Measurements from ENCODE around the gene GAS7.
"Not testable (repeated sequence)": the region's sequence is repeated elsewhere in the genome, so short reads cannot be mapped to it uniquely, and the experiment has no call there.

Gene GAS7

DNA sequence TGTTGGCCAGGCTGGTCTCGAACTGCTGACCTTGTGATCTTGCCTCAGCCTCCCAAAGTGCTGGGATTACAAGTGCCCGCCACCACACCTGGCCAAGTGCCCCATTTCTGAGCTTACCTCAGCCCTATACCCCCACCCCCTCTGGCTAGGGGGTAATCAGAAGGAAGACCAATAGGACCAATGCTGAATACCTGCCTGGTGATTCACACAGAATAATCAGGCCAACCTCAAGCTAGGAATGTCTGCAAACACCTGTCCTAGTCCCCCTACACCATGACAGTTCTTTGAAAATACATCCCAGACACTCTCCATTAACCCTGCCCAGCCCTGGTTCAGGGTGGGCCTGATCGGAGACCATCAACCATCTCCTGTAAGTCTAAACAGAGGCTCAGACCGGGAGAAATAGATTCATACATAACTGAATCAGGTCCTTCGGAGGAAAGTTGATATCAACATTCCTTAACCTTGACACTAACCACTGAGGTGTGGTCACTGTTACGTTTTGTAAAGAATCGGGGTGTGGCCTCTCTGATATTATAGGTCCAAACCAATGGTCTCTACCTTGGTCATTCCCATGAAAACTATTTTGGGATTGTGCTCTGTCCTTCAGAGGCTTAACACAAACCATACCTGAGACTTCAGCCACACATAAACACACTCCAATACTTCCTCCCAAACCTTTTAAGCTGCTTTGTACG is 130.8 kb downstream of the GAS7 start:
- no peak for DNase-seq

DNA sequence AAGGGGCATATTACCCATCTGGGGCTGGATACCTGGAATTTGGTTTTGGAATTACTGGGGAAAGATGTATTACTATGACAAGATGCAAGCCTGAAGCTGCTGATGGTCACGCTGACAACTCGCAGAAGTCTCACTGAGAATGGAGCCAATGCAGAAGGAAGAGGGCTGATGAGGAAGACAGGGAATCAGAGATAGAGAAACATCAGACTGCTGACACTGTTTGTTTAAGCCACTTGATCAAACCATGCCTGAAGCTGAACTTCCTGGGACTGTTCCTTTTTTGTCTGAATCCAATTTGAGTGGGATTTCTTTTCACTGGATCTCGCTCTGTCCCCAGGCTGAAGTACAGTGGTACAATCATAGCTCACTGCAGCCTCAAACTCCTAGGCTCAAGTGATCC is 133.9 kb downstream of the GAS7 start:
- no peak for DNase-seq

DNA sequence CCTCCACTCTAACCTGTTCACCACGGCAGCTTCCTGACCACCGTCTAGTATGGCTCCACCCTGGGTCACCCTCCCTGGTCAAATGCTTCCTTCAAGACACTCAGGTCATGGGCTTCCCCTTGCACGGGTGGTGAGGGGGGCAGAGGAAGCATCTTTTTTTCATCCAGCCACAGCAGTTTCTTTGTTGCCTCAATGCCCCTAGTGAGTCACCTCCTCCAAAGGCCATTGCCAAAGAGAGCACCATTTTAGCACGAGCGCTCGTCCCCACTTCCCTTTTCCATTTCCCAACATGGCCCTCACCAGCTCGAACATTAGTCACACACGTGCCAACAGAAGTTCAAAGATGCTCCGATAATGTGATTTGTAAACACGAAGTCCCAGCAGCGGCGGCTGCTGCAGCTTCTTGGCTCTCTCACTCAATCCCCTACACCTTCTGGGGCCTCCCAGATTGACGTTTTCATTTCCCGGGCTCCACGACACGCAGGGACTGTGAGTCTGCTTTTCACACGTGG is 134.6 kb downstream of the GAS7 start:
- no peak for DNase-seq

DNA sequence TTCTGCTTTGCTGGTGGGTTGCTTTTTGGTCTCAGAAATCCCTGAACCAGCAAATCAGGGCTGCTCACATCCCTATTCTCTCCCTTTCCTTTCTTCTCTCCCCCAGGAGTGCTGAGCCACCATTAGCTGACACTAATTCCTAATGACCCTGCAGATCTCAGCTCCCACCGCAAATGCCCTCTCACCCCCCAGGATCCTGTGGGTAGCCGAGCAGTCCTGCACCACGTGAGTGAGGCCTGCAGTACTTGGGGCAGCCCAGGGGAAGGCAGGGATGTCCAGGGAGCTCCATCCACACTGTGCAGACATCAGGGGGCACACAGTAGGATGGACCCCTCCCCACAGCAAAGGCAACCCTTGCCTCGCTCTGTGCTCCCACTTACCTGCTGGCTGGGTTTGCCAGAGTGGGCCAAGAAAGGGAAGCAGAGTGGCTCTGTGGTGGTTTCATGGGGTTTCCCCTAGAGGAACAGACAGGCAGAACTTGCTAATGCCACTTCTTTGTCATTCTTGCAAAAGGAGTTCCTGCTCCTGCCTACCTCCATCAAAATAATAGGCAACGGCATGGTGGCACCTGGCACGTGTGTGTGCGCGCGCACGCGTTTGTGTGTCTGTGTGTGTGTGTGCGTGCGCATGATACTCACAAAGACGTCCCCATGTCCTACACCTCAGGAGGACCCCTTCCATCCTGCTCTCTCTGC is 135.6 kb downstream of the GAS7 start:
- no peak for DNase-seq

DNA sequence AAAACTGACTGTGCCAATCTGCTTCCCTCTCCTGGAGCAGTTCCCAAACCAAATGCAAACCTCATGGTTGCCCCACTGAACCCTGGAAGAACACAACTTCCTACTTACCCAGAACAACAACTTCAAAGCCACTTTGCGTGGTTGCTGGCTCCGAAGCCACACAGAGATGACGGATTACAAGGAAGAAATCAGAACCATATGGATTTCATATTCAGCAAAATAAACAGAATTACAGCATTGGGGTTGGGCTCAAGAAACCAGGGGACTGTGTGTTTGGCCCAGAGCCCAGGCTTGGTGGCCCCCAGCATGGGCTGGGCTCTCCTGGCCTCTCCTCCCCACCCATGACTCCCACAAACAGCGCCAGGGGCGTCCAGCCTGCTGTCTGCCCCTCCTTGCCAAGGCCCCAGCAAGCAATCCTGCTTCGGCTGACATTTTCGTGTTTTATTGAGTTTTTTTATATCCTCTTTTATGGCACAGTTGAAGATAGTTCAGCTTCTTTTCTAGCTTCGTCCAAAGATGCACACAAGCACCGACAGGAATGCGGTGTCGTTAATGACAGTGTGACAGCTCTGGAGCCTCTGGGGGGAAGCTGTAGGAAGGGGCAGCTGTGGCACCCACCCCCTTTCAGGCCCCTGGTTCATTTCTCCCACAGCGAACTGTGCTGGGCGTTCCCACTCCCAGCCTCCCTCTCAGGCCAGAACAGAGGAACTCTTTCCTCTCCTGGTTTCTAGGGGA is 137.1 kb downstream of the GAS7 start:
- no peak for DNase-seq

DNA sequence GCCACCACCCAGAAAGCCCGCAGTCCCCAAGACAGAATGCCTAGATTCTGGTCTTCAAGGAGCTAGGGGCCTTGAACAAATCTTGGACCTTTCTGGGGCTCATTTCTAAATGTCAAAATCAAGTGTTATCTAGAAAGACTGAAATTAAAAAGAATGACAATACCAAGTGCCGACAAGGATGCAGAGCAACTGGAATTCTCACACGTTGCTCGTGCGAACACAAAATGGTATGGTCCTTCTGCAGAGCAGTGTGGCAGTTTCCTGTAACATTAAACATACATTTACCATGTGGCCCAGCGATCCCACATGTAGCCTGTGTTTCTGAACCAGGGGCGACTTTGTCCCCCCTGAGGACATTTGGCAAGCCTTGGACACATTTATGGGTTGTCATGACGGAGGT is 137.9 kb downstream of the GAS7 start:
- DNase-seq: no peak

DNA sequence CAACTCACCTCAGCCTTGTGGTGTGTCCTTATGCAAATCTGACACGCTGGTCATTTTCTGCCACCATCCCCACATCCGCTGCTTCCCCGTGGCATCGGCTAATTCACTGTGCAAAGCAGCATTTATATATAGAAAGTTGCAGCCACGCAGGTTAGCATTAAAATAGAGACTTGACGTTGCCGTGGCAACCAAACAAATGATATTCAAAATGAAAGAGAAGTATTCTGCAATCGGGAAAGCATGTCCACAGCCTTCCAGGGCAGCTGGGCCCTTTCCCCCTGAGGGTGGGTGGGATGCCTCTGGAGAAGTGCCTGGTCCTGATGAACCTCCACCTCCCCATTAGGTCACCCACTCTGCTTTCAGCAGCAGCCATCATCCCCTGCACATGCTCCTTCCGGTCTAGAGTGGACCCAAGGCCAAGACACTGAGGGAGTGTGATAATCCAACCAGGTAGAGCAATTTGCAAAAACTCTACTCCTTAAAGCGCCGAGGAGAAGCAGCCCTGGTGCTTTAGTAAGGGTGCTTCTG is 138.7 kb downstream of the GAS7 start:
- DNase-seq: no peak

DNA sequence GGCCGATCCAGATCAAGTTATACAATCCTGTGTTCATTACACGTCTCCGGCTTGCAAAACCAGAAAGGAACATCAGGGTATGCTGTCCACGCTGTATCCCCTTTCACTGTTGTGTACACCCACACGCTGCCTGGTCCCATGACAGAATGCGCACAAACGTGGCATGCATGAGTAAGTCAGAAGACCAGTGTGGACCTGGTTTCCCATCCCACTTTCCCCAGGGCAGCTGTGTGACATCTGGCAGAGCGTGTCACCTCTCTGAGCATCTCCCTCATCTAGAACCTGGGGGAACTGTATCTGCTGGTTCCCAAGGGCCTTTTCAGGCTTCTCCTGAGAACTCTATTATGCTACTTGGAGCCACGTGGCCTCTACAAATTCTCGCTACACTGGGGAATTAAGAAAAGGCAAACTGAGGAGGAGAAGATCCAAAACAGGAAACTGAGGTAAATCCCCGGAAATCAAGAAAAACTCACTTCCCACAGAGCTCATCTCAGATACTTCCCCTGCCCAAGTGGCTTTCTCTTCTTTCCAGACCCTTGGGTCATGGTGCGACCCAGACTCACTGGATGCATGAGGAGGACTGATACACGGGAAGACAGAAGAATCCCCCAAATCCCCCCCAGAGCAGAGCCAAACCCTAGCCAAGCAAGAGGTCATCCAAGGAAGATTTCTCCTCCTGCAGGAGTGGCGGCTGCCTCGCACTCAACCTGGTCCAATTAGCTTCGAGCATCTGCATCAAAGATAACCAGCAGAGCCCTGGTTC is 139.3 kb downstream of the GAS7 start:
- no peak for DNase-seq

DNA sequence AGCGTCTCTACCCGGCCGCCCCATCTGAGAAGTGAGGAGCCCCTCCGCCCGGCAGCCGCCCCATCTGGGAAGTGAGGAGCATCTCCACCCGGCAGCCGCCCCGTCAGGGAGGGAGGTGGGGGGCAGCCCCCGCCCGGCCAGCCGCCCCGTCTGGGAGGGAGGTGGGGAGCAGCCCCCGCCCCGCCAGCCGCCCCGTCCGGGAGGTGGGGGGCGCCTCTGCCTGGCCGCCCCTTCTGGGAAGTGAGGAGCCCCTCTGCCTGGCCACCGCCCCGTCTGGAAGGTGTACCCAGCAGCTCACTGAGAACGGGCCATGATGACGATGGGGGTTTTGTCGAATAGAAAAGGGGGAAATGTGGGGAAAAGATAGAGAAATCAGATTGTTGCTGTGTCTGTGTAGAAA is 140.9 kb downstream of the GAS7 start:
- not testable (repeated sequence) for DNase-seq

DNA sequence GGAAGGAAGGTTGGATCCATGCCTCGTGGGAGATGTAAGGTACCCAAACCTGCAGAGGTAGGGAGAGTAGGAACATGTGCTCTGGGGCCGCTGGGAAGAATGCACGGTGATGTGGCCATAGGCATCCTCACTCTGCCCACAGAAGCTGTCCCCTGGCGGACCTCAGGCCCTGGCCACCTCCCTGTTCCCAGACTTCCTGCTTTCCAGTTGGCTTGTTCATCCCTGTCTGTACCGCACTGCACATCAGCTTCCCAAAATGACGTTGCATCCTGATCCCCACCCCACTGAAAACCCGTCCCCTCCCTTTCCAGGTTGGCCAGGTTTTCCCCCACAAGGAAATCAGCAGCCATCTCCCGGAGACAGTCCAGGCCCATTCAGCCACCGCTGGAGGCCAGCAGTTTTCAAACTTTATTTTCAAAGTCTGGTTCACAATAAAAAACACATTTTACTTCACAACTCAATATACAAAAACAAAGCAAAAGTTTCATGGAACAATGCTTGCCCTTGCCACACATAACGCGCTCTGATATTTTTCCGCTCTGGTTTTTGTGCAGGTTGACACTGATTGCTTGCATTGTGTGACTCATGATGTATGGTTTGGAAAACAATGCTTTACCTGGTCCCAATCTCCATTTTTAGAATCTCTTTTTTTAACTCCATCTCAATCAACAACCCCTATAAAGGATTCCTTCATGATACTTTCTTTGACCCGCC is 143.0 kb downstream of the GAS7 start:
- no peak for DNase-seq

DNA sequence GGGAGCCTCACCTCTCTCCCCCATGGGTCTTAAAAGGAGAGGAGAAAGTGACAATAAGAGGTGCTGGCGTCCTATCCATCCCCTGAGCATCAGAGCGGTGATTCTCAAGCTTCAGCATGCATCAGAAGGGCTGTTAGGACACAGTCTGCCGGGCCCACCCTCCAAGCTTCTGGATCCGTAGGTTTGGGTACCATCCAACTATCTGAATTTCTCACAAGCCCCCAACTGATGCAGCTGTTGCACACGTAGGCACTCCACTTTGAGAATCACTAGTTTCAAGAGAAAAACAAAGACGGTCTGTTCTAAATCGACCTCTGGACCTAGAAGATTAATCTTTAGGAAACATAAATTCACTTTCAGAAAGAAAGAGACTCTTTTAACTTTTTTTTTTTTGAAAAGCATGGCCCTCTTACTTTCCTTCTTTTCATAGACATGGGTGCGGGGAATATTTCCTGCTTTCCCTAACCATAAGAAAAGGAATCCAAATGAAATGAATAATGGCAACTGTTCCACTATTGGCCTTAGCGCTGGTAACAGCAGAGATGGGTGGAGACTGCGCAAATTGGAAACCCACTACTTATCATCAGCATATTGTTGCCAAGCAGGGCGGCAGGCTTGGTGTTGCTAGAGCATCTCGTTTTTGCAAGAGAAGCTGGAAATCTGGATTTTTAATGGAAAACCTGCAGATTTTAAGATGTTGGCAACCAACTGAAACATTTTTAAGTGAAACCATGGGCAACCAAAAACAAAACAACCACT is 144.4 kb downstream of the GAS7 start:
- no peak for DNase-seq

DNA sequence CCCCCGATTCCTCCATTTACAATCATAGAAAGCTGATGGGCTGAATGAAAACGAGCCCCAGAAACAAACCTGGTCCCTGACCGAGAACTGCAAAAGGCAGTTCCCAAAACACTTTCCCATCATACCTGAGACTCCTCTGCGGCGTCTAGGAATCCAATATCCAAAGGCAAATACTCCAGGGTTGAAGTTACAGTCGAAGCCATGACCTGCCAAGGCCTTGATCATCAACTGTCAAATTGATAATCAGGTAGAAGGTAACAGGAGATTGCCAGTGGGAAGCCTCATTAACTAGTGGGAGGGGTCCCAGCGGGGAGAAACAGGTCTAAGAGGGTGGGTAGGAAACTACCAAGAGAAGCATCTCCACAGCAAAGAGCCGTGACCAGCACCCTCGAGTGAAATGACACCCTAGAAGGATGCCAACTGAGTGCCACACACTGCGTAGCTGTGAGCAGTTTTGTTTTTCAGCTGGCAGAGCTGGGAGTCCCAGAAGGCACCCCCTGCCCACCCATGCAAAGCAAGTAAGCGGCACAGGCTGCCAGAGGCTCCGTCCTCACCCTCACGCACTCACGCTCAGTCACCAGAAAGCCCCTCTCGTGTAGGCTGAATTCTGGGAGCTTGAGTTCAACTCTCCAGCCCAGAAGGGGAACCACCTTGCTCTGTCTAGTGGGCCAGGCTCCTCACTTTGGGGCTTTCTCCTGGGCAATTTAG is 146.1 kb downstream of the GAS7 start:
- no peak for DNase-seq

DNA sequence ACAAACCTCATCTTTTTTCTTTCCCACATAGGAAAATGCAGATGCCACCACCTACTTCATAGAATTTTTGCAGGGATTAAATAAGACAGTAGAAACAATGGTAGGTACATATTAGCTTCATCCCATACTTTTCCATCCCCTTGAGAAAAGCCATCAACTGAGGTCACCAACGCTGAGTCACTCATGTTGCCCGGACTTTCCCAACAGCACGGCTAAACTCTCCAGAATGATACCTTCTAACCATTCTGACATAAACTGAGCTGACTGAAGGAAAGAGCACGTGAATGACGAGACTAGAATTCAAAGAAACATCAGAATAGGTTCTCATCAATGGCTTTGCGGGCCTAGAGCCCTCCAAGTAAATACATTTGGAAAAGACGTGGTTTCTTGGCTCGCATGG is 147.3 kb downstream of the GAS7 start:
- no peak for DNase-seq

DNA sequence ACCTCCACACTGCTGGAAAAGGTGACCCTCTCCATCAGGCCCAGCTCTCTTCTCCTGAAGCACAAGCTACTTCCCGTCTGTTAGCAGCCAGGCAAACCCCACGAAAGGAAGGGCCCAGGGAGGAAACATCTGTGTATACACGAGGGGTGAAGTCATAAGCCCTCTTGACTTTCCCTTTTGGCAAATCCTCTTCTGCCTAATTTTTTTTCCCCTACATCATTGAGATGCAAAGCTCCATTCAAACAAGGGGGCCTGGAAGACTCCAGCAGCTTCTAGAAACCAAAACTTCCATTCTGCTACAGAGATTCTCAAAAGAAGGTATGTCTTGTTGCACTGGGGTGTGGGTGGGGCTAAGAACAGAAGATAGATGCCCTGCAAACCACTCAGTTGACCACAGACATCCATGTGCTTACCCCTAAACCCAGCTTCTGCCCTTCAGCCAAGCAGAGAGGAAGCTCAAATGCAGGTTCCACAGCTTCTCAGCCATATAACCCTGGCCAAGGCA is 147.8 kb downstream of the GAS7 start:
- DNase-seq: no peak

DNA sequence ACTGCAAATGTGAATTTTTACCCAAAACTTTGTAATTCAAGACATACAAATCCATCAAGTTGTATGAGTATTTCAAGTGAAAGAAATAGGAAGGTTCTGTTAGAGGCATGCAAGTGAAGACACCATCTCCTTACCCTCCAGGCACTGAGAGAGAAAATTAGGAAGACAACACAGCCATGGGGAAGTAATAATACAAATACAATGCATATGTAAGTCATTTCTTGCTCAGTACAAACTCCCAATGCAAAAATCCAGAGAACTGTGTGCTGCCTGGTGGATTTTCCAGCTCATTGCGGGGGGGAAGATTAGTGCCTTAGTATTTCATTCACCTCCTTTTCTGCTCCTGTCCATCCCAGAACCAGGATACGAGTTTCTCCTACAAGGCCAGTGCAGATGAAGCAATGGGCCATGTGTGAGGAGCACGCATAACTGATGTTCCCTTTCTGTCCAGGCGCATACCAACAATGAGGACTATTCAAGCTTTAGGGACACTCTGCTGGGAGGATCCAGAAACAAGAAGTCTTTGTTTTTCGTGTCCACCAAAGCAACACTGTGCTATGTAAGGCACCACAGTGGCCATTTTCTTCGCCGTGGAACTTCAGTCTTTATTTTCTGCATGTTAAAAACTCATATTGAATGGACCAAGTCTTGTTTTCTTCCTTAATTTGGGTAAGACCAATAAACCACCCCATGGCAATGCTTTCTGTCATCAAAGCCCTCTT is 149.6 kb downstream of the GAS7 start:
- DNase-seq: no peak

DNA sequence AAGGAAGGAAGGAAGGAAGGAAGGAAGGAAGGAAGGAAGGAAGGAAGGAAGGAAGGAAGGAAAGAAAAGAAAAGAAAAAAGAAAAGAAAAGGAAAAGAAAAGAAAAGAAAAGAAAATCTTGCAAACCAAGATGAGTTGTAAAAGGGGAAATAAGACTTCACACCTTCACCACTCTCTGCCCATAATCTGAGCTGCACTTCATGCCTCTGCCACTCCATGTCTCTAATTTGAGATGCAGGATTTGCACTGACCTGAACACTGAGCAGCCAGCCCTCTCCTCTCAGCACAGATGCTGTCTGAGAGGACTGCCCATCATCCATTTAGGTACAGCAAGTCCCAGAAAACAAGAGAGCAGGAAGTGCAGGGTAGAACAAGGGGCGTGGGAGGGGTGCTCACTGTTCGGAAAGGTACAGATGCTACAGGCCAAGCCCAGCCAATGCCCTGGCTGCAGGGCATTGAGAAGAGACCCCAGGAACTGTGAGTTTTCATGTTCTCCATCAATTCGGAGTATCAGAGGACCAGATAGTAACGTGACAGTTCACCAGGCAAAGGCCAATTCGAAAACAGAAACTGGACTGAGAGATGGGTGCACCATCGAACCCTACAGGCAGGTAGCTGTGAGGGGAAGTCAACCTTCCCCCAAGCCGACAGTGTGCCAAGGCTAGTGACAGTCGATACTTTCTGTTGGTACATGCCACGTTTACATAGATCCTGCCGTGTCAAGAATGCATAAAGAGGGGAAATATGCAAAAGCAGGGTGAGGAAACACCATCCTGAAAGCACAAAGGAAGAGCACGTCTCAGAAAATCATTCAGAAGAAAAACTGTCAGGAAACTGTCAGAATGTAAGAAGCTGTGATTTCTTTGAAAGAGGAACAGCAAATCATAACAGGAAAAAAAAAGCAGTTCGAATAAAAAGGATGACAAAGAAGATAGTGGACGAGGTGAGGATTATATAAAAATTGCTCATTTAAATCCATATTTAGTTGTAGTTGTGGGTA is 151.3 kb downstream of the GAS7 start:
- no peak for DNase-seq

DNA sequence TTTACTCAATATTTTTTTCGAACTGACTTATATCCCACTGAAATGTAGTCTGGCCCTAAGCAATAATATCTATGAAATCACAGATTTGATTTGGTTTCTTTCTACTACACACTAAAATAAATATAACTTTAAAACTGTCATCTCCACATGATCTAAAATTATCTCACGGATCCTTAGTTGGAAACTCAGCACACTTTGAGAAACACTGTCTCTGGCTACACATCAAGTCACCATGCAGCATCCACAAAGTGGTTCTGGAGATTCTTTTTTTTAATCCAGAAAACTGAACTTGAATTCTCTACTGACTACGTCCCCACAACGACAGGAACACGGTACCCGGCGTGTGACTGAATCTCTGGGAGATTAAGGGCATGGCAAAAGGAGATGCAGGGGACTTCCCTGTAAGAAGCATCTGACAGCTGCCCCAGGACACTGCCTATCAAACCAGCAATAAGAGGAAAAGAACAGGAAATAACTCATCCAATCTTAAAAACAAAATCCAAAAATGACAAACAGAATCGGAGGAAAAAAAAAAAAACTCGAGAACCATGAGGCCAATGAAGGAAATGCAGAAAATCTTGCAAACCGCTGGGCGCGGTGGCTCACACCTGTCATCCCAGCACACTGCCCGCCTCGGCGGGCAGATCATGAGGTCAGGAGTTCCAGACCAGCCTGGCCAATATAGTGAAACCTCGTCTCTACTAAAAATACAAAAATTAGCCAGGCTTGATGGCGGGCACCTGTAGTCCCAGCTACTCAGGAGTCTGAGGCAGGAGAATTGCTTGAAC is 152.3 kb downstream of the GAS7 start:
- DNase-seq: no peak

Data from DMS 273 treated with DMSO at 0.1 percent for 48 hours (cell line).